NT2/D1 (cell line): ENCODE measurements around the gene PLA2G4D.

ENCODE experiments used
- SUZ12 ChIP-seq: IDR thresholded peaks from 2 replicates; pipeline ENCODE4 v1.6.1; 2011; ENCODE audit not compliant: insufficient read length, insufficient read depth; ENCODE audit errors: extremely low read depth
- YY1 ChIP-seq: IDR thresholded peaks from 2 replicates; pipeline ENCODE4 v1.6.1; 2011; ENCODE audit not compliant: insufficient read length, insufficient read depth
- ZNF274 ChIP-seq: IDR thresholded peaks from 2 replicates; pipeline ENCODE4 v1.6.1; 2011; ENCODE audit warnings: mild to moderate bottlenecking, low read depth, low read length

GRCh38 chr15:42037656-42038055 lies 56.7 kb downstream of the PLA2G4D start:
- TF ChIP-seq SUZ12 (no peak), ZNF274 (no peak), YY1 (no peak)
